ENCODE results near the gene OTOS. TPM values are rescaled to one million over a fixed set of nuclear protein-coding genes. Genes with fewer than 3 reads are reported as not detected.

OTOS gene
- total and polyA plus RNA-seq, 2 experiments from 2014 or later = not detected

GRCh38 chr2:240174496-240174895 lies 34.0 kb upstream of the OTOS start:
- Histone ChIP-seq H4K20me1 (ENCODE audit: insufficient read depth) (no peaks in the 10 kb centered on the region), H3K36me3 (ENCODE audit: low read depth) (no peaks in the 10 kb centered on the region), H3K9ac (no peak overlapping the region), H3K9me2 (ENCODE audit: insufficient read depth) (no peaks in the 10 kb centered on the region), H3K27me3 (replicated peaks; ENCODE audit: insufficient read depth) (peaks cover 73% of the 10 kb centered on the region), H3K4me2 (ENCODE audit: unreplicated experiment) (no peak overlapping the region), H3K4me1 (ENCODE audit: insufficient read depth) (no peaks in the 10 kb centered on the region), H3F3A (ENCODE audit: insufficient read depth) (no peaks in the 10 kb centered on the region), H3K9me3 (ENCODE audit: low read depth) (no peaks in the 10 kb centered on the region), H3K4me3 (no peak overlapping the region), H3K27ac (no peak overlapping the region), H3K79me2 (ENCODE audit: insufficient read depth) (no peaks in the 10 kb centered on the region), H2AFZ (no peak overlapping the region)
- TF ChIP-seq EZH2 (IDR thresholded peaks at IDR 0.05; ENCODE audit: insufficient read depth, poor library complexity, severe bottlenecking) = no peak
- TF ChIP-seq EZH2phosphoT487 (IDR thresholded peaks at IDR 0.05; ENCODE audit: insufficient read depth, low read depth) = no peak
- no peak for DNase-seq
- 37 to 42% methylated on average over 7 of the region's 7 CpGs for WGBS, 2 experiments (ENCODE audit: low coverage in 1 of 2, low lambda C conversion rate in 2 of 2, missing lambda C conversion rate in 2 of 2)
- in situ Hi-C loops (cut with MboI) = no loop called here

DNA sequence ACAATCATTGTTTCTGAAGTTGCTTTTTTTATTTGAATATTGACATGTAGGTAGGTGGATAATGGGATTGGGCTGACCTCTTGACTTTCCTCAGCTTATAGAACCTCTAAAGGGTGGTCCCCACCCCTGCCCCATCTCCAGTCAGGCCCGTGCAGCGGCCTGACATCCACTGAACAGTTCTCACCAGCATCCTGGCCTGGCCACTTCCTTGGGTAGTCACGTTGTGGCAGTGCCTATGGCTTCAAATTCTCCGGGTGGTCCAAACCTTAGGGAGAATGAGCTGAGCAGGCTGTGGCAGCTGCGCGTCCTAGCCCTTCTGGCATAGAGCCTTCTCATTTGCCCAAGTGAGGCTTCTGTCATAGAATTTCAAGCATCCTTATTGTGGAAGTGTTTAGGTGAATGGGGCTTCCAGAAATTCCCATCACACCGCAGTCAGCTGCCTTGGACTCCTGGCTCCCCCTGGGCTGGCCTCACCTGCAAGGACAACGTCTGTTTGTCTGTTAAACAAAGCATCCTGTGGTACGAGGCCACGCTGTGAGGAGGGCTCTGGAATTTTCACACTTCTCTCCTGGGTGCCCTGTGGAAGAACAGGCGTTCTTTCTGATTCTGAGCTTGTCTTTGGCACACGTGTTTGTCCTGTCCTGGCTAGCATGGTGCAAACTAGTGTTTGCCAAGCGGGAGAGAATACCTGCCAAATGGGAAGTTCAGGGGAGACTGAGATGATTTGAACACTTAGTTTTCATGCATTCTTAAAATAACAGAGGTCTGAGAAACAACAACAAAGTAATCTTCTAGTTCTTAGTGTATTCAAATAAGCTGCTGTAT lies 31.8 kb upstream of the OTOS start:
- Histone ChIP-seq H3K79me2 (ENCODE audit: insufficient read depth) (no peaks in the 10 kb centered on the region), H3K9me2 (ENCODE audit: insufficient read depth) (no peaks in the 10 kb centered on the region), H3K27ac (no peak overlapping the region), H3K27me3 (replicated peaks; ENCODE audit: insufficient read depth) (peaks cover 52% of the 10 kb centered on the region), H3K4me3 (no peak overlapping the region), H3K36me3 (ENCODE audit: low read depth) (no peaks in the 10 kb centered on the region), H2AFZ (no peak overlapping the region), H3K9ac (no peak overlapping the region), H3F3A (ENCODE audit: insufficient read depth) (no peaks in the 10 kb centered on the region), H3K9me3 (ENCODE audit: low read depth) (no peaks in the 10 kb centered on the region), H3K4me2 (ENCODE audit: unreplicated experiment) (no peak overlapping the region), H4K20me1 (ENCODE audit: insufficient read depth) (no peaks in the 10 kb centered on the region), H3K4me1 (ENCODE audit: insufficient read depth) (no peaks in the 10 kb centered on the region)
- no peak for TF ChIP-seq EZH2 (IDR thresholded peaks at IDR 0.05; ENCODE audit: insufficient read depth, poor library complexity, severe bottlenecking)
- no peak for TF ChIP-seq EZH2phosphoT487 (IDR thresholded peaks at IDR 0.05; ENCODE audit: insufficient read depth, low read depth)
- no peak for DNase-seq
- in situ Hi-C loops (cut with MboI) = no loop called here
- WGBS, 2 experiments (ENCODE audit: low coverage in 1 of 2, low lambda C conversion rate in 2 of 2, missing lambda C conversion rate in 2 of 2) = 46 to 48% methylated on average over 13 of the region's 13 CpGs

DNA sequence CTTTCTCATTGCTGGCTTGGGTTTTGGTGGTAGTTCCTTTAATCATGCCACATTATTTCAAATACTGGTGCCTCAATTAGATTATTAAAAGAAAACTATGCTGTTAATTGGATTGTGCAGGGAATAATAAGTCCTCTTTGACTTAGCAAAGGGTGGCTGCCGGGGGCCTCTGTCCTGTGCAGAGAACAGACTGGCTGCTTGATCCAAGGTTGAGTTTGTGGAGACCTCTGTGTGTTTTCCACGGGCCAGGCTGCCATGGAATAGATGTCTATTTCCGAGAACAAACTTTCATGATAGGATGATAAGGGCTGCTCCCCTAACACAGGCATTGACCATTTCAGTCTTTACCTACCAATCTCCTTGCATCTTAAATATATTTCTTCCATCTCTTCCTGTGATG lies 30.4 kb upstream of the OTOS start:
- Histone ChIP-seq H3K9me2 (ENCODE audit: insufficient read depth) (no peaks in the 10 kb centered on the region), H3K36me3 (ENCODE audit: low read depth) (no peaks in the 10 kb centered on the region), H3K9ac (no peak overlapping the region), H3K79me2 (ENCODE audit: insufficient read depth) (no peaks in the 10 kb centered on the region), H3K4me3 (no peak overlapping the region), H3F3A (ENCODE audit: insufficient read depth) (no peaks in the 10 kb centered on the region), H3K9me3 (ENCODE audit: low read depth) (no peaks in the 10 kb centered on the region), H3K4me2 (ENCODE audit: unreplicated experiment) (no peak overlapping the region), H2AFZ (no peak overlapping the region), H3K27ac (no peak overlapping the region), H3K4me1 (ENCODE audit: insufficient read depth) (no peaks in the 10 kb centered on the region), H3K27me3 (replicated peaks; ENCODE audit: insufficient read depth) (peaks cover 38% of the 10 kb centered on the region), H4K20me1 (ENCODE audit: insufficient read depth) (no peaks in the 10 kb centered on the region)
- WGBS, 2 experiments (ENCODE audit: low coverage in 1 of 2, low lambda C conversion rate in 2 of 2, missing lambda C conversion rate in 2 of 2) = 51 to 68% methylated on average over 3 of the region's 3 CpGs
- TF ChIP-seq EZH2phosphoT487 (IDR thresholded peaks at IDR 0.05; ENCODE audit: insufficient read depth, low read depth) = no peak
- TF ChIP-seq EZH2 (IDR thresholded peaks at IDR 0.05; ENCODE audit: insufficient read depth, poor library complexity, severe bottlenecking) = no peak
- no peak for DNase-seq
- in situ Hi-C loops (cut with MboI) = no loop called here

DNA sequence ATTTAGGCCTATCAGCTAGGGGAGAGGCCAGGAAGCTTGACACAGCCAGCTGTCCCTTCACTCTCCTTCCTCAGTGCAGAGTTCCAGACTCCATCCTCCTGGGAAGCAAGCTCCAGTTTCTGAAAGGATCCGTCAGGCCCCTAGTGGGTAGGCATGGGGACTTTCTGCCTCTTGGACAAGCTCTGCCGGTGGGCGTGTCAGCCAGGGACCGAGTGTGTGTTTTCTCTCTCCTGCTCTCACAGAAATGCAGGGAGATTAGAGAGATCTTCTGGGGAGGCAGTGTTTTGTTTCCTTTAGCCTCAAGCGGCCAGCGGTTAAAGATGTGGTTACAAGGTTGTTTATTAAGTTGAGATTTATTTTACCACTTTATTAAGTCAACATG lies 29.9 kb upstream of the OTOS start:
- no peak overlapping the region for H3K4me2 ChIP-seq (ENCODE audit: unreplicated experiment)
- TF ChIP-seq EZH2phosphoT487 (IDR thresholded peaks at IDR 0.05; ENCODE audit: insufficient read depth, low read depth) = no peak
- no peak for TF ChIP-seq EZH2 (IDR thresholded peaks at IDR 0.05; ENCODE audit: insufficient read depth, poor library complexity, severe bottlenecking)
- H3K27ac ChIP-seq = no peak overlapping the region
- H3K79me2 ChIP-seq (ENCODE audit: insufficient read depth) = no peaks in the 10 kb centered on the region
- H2AFZ ChIP-seq = no peak overlapping the region
- H3K9me2 ChIP-seq (ENCODE audit: insufficient read depth) = no peaks in the 10 kb centered on the region
- peaks cover 33% of the 10 kb centered on the region for H3K27me3 ChIP-seq (replicated peaks; ENCODE audit: insufficient read depth)
- in situ Hi-C loops (cut with MboI) = no loop called here
- no peaks in the 10 kb centered on the region for H3K9me3 ChIP-seq (ENCODE audit: low read depth)
- WGBS, 2 experiments (ENCODE audit: low coverage in 1 of 2, low lambda C conversion rate in 2 of 2, missing lambda C conversion rate in 2 of 2) = 46 to 50% methylated on average over 6 of the region's 6 CpGs
- H4K20me1 ChIP-seq (ENCODE audit: insufficient read depth) = no peaks in the 10 kb centered on the region
- no peaks in the 10 kb centered on the region for H3F3A ChIP-seq (ENCODE audit: insufficient read depth)
- no peaks in the 10 kb centered on the region for H3K36me3 ChIP-seq (ENCODE audit: low read depth)
- DNase-seq = no peak
- no peak overlapping the region for H3K4me3 ChIP-seq
- no peak overlapping the region for H3K9ac ChIP-seq
- no peaks in the 10 kb centered on the region for H3K4me1 ChIP-seq (ENCODE audit: insufficient read depth)
